ENCODE data around the gene CHST1.

DNA sequence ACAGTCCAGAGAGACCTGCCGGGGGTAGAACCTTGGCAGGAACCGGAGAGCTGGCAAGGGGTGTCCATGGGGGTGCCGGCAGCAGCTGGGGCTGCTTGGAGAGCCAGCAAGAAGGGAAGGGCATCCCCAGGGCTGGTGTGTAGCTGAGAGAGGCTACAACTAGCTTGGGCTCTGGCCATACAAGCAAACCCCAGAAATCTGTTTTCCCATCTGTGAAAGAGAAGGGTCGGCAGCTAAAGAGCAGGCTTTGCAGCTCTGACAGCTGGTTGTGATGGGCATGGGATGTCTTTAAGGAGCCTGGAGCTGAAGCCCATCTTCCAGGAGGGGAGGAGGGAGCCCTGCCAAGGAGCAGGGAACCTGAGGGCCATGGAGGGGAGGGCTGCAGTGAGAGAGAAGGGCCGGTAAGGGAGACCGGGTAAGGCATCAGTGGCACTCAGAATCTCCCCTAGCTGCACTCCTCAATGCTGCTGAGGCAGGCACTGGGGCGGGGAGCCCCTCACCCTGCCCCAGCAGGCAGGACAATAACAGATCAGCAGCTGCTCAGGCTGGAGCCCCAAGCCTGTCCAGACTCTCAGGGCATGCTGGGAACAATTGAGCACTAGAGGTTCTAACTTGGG lies 3.9 kb downstream of the CHST1 start:
- no peak for TF ChIP-seq EZH2 (IDR thresholded peaks at IDR 0.05; ENCODE audit: low read length, unreplicated experiment)
- TF ChIP-seq, protein P1, sequence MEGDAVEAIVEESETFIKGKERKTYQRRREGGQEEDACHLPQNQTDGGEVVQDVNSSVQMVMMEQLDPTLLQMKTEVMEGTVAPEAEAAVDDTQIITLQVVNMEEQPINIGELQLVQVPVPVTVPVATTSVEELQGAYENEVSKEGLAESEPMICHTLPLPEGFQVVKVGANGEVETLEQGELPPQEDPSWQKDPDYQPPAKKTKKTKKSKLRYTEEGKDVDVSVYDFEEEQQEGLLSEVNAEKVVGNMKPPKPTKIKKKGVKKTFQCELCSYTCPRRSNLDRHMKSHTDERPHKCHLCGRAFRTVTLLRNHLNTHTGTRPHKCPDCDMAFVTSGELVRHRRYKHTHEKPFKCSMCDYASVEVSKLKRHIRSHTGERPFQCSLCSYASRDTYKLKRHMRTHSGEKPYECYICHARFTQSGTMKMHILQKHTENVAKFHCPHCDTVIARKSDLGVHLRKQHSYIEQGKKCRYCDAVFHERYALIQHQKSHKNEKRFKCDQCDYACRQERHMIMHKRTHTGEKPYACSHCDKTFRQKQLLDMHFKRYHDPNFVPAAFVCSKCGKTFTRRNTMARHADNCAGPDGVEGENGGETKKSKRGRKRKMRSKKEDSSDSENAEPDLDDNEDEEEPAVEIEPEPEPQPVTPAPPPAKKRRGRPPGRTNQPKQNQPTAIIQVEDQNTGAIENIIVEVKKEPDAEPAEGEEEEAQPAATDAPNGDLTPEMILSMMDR (conservative IDR thresholded peaks at IDR 0.05; ENCODE audit: low read depth, low read length) = no peak
- no peak for TF ChIP-seq EZH2phosphoT487 (IDR thresholded peaks at IDR 0.05; ENCODE audit: borderline replicate concordance, low read length)

Measured in PC-3 (cell line).